Natural killer cell treated with Interleukin-12 subunit alpha and Interleukin-12 subunit beta and Interleukin-15 and Interleukin-18, amount 100 ng/mL, for 72 hours (primary cell): ENCODE data around the gene EMD. TPM values are rescaled to one million over a fixed set of nuclear protein-coding genes. Genes with fewer than 3 reads are reported as not detected.
"Not testable (repeated sequence)": the region's sequence is repeated elsewhere in the genome, so short reads cannot be mapped to it uniquely, and the experiment has no call there.

Source experiments
- ATAC-seq, 2 donors: fragments of 150-1000 bp; cut with Tn5 transposase in 1 of 2; sonication (Bioruptor Pico), chemical (Tn5 transposase) in 1 of 2; 2 replicates each; pipeline ENCODE4 v1.10.0; 2021
- DNase-seq: peaks from one replicate; pipeline ENCODE4 v3.0.0; 2022; ENCODE audit warnings: low spot score
- H3K27ac Mint-ChIP-seq, 2 donors: 1 replicate in 1 of 2; 2 replicates in 1 of 2; pipeline ENCODE4 v1.8.0; 2022; ENCODE audit warnings: mixed read lengths in 2 of 2, mild to moderate bottlenecking in 1 of 2, moderate library complexity in 1 of 2
- H3K27me3 Mint-ChIP-seq, 2 donors: 1 replicate in 1 of 2; 2 replicates in 1 of 2; pipeline ENCODE4 v1.8.0; 2022; ENCODE audit warnings: mixed read lengths in 2 of 2
- H3K36me3 Mint-ChIP-seq: one replicate; pipeline ENCODE4 v1.8.0; 2022; ENCODE audit warnings: mixed read lengths
- H3K4me1 Mint-ChIP-seq, 2 donors: 1 replicate in 1 of 2; 2 replicates in 1 of 2; pipeline ENCODE4 v1.8.0; 2022; ENCODE audit warnings: low read depth in 2 of 2, mixed read lengths in 2 of 2, mild to moderate bottlenecking in 1 of 2
- H3K4me3 Mint-ChIP-seq: one replicate; pipeline ENCODE4 v1.8.0; 2022; ENCODE audit warnings: mixed read lengths
- H3K9me3 Mint-ChIP-seq: 2 replicates; pipeline ENCODE4 v1.8.0; 2022; ENCODE audit warnings: mixed read lengths
- total RNA-seq, 2 donors: library from RNA; stranded (reverse); gene quantifications; one replicate each; pipeline ENCODE4 v1.2.3, GENCODE V29; 2022

EMD gene
- 10 to 100 TPM; 49.2 to 61.9 TPM for total RNA-seq

DNA sequence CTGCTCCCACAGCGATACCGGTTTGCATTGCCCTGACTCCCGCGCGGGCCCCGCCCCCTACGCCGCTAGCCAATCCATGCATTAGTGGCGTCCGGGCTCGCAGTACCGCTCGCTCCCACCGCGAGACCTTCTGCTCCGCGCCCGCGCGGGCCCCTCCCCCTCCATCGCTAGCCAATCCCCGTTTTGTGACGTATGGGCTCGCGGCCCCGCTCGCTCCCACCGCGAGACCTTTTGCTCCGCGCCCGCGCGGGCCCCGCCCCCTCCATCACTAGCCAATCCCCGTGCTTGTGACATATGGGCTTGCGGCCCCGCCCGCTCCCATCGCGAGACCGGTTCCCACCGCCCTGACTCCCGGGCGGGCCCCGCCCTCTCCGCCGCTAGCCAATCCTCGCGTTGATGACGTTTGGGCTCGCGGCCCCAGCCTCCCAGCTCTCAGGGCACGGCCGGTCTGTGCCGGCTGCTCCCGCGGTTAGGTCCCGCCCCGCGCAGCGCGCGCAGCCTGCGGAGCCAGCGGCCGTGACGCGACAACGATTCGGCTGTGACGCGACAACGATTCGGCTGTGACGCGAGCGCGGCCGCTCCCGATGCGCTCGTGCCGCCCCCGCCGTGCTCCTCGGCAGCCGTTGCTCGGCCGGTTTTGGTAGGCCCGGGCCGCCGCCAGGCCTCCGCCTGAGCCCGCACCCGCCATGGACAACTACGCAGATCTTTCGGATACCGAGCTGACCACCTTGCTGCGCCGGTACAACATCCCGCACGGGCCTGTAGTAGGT is at the start of gene EMD:
Gene EMD, plus strand, starts transcription at position 497 of the 770 bp plus-strand sequence. Its CDS starts 190 bp downstream, at position 687.
- DNase-seq (peak; percentile 98), ATAC-seq (peak; percentile 91 to 92)
- Mint-ChIP-seq H3K27ac (peak within 1 kb of the TSS; percentile 79 to 86), H3K4me1 (peaks cover 5 to 23% of the 10 kb centered on the region in 2 donors), H3K9me3 (no peaks in the 10 kb centered on the region), H3K27me3 (no peaks in the 10 kb centered on the region), H3K4me3 (peak within 1 kb of the TSS; percentile 83), H3K36me3 (no peaks in the 10 kb centered on the region)

DNA sequence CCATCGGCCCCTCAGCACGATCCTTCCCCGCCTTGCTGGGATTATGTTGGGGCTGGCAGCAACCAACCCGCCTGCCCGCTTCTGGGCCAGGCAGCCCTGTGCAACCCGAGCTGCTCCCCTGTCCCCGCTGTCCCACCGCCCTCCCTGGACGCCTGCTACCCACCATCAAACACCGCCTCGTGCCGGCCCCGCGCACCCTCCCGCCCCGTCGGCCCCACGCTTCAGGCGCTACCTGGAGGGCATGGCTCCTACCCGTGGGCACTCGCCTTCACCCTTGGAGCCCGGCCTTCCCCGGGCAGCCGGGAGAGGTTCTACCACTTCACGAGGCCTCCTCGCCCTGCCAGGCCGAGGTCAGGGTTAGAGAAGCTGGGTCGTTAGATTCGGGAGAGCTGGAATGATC is 46.5 kb upstream of the EMD start:
- H3K9me3 Mint-ChIP-seq, result no peaks in the 10 kb centered on the region
- no peaks in the 10 kb centered on the region for H3K36me3 Mint-ChIP-seq
- H3K27ac Mint-ChIP-seq, result no peak overlapping the region
- ATAC-seq (peak in 1 of 2 donors; percentile 28), DNase-seq (no peak)
- no peaks in the 10 kb centered on the region for H3K27me3 Mint-ChIP-seq
- H3K4me3 Mint-ChIP-seq, result no peak overlapping the region
- H3K4me1 Mint-ChIP-seq, result peaks cover 13 to 19% of the 10 kb centered on the region in 2 donors

DNA sequence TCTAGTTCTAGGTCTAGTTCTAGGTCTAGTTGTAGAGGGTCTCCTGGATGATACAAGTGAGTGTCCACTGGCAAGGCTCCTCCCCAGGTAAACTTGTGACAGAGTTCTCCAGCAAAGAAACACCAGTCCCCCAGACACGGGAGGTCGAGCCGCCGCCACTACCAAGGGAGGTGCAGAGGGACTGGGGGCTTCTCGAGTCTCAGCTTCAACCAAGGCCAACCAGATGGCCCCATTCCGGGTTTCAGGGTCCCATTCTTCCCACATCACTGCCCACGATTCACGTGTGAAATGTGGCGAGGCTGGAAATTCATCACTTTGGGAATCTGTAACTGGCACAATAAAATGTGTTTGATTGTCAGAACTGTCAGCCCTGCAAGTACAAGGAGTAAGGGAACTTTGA is 46.0 kb upstream of the EMD start:
- Mint-ChIP-seq H3K4me3 (no peak overlapping the region), H3K9me3 (no peaks in the 10 kb centered on the region), H3K27ac (no peak overlapping the region), H3K36me3 (no peaks in the 10 kb centered on the region), H3K4me1 (peaks cover 10 to 14% of the 10 kb centered on the region in 2 donors), H3K27me3 (no peaks in the 10 kb centered on the region)
- ATAC-seq, result no peak
- DNase-seq, result no peak

DNA sequence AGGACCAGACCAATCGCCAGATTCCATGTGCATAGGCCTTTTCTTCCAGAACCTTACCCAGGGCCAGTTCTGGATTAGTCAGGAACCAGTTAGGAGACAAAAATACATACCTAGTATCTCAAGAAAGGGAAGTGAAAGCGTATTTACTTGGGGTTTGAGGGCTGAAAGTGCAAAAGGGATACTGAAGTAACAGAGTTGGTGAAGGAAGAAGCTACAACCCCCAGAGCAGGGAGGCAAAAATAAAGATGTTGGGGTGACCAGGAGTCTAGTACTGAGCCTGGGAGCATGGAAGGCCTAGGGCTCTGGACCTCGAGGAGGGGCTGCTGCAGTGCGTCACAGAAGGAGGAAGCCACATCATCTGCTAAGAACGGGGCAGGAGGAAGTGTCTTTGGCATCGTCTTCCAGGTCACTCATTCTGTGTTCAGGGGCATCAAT is 45.2 kb upstream of the EMD start:
- Mint-ChIP-seq H3K27me3 (no peaks in the 10 kb centered on the region), H3K4me1 (peaks cover 10 to 14% of the 10 kb centered on the region in 2 donors), H3K9me3 (no peaks in the 10 kb centered on the region), H3K4me3 (peak overlapping the region; percentile 51), H3K36me3 (no peaks in the 10 kb centered on the region), H3K27ac (peak overlapping the region; percentile 45 to 77)
- DNase-seq (no peak), ATAC-seq (peak in 1 of 2 donors; percentile 49)

DNA sequence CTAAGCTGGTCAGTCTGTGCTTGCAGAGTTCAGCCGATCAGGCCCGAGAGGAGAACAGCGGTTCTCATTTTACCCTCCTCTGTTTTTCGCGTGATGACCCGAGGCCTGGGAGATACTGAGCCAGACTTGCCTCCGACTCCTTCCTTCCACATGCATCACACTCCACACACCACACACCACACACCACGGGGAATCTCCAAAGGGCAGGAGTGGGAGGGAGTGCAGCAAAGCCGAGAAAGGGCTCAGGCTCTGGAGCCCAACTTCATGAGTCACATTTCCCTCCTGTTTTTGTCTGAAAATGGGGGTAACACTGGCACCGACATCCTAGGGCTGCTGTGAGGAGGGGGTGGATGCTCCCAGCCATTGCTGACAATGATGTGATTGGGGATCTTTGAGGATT is 44.6 kb upstream of the EMD start:
- Mint-ChIP-seq H3K36me3 (no peaks in the 10 kb centered on the region), H3K27me3 (no peaks in the 10 kb centered on the region), H3K4me1 (peaks cover 10 to 14% of the 10 kb centered on the region in 2 donors), H3K27ac (peak overlapping the region; percentile 45 to 77), H3K9me3 (no peaks in the 10 kb centered on the region), H3K4me3 (peak overlapping the region; percentile 51)
- ATAC-seq (no peak), DNase-seq (no peak)

DNA sequence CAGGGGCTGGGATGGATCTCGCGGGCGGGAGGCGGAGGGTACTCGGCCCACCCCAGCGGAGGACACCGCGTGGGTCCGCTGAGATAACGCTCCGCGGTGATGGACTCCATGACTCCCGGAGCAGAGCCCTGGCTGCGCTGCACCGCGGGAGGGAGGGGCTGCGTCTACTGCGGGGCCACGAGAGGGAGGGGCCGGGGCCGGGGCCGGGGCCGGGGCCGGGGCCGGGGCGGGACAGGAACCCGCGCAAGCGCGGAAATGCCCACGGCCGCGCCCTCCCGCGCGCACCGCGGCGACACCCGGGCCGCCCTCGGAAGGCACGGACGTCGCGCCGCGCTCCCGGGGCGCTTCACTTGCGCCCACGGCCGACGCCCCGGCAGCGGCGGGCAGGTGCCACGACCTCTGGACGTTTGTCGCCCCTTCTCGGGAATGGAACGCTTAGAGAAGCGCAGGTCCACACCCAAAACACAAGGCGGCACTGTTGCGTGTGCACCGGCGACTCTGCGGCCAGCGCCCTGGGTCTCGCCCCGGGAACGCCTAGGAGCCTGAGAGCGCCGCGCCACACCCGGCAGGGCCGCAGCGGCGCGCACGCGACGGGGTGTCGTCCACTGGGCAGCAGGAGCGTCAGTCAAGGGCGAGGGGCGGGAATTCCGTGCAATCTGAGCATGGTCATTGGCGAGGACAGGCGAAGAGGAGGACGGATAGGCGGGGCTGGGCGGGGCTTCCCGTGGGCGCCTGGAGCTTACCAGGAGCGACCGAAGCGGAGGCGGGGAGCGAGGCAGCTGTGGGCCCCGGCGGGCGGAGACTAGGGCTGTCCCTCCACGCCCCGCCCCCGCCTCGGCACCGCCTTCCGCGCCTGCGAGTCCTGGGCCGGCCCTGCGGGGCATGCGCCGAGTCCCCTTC is 37.4 kb upstream of the EMD start:
- not testable (repeated sequence) for DNase-seq, H3K36me3 Mint-ChIP-seq, H3K4me1 Mint-ChIP-seq, H3K9me3 Mint-ChIP-seq, H3K27ac Mint-ChIP-seq, H3K27me3 Mint-ChIP-seq, H3K4me3 Mint-ChIP-seq
- peak; percentile 88 for ATAC-seq

DNA sequence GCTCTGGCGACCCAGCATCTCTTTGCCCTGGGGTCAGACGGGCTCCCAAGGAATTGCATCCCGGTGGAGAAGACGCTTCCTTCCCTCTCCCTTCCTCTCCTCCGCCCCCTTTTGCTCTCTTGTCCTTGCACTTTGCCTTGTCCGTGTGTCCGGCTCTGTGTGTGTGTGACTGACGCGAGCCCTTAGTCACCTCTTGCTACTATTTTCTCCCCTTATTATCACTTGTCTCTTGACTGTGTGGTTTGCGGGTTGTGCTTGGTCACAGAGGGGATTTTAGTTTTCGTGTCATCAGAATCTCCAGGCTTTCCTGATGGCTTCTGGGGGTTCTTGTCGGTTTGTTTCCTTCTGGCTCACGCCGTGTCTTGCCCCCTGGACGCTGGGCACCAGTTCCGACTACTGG is 36.0 kb upstream of the EMD start:
- not testable (repeated sequence) for H3K4me3 Mint-ChIP-seq, DNase-seq, H3K4me1 Mint-ChIP-seq, H3K9me3 Mint-ChIP-seq, H3K36me3 Mint-ChIP-seq, H3K27ac Mint-ChIP-seq, H3K27me3 Mint-ChIP-seq
- peak; percentile 46 to 67 for ATAC-seq

DNA sequence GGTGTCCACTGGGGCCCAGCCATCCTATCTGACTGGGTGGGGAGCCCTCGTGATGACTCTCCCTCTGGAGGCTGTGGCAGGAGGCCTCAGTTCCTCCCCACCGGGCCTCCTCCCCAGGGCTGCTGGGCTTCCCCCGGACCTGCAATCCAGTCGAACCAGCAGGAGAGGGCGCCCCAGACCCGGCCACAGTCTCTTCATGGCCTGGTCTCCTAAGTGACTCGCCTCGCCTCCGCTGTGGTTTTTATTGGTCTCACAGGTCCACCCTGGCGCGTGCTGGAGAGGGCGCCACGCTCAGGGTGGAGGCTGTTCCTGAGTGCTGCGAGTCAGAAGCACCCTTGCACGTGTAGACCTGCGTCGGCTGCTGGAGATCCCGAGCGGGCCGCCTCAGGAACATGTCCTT is 35.5 kb upstream of the EMD start:
- H3K27ac Mint-ChIP-seq, H3K27me3 Mint-ChIP-seq, H3K36me3 Mint-ChIP-seq, DNase-seq, H3K4me3 Mint-ChIP-seq, H3K9me3 Mint-ChIP-seq: not testable (repeated sequence)
- ATAC-seq, result peak; percentile 59 to 69
- peaks cover 12 to 13% of the 10 kb centered on the region in 2 donors for H3K4me1 Mint-ChIP-seq

DNA sequence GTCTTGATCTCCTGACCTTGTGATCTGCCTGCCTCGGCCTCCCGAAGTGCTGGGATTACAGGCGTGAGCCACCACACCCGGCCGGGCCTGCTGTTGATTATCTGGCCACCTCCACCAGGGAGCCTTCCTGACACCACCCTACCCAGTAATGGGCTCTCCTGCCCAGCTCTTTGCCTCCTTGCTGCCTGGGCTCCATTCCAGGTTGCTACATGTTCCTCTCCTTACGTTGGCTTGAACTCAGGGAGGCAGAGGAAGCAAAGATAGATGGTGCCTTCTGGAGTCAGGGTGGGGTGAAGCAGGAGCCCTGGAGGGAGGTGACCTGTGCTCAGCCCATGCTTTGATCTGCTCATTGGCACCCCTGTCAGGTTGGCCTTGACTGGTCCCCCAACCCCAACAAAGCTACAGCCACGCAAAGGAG is 31.0 kb upstream of the EMD start:
- Mint-ChIP-seq H3K27ac (peak overlapping the region in 1 of 2 donors; percentile 51), H3K4me1 (peaks cover 13 to 33% of the 10 kb centered on the region in 2 donors), H3K36me3 (no peaks in the 10 kb centered on the region), H3K4me3 (no peak overlapping the region), H3K27me3 (no peaks in the 10 kb centered on the region), H3K9me3 (no peaks in the 10 kb centered on the region)
- DNase-seq (no peak), ATAC-seq (no peak)

DNA sequence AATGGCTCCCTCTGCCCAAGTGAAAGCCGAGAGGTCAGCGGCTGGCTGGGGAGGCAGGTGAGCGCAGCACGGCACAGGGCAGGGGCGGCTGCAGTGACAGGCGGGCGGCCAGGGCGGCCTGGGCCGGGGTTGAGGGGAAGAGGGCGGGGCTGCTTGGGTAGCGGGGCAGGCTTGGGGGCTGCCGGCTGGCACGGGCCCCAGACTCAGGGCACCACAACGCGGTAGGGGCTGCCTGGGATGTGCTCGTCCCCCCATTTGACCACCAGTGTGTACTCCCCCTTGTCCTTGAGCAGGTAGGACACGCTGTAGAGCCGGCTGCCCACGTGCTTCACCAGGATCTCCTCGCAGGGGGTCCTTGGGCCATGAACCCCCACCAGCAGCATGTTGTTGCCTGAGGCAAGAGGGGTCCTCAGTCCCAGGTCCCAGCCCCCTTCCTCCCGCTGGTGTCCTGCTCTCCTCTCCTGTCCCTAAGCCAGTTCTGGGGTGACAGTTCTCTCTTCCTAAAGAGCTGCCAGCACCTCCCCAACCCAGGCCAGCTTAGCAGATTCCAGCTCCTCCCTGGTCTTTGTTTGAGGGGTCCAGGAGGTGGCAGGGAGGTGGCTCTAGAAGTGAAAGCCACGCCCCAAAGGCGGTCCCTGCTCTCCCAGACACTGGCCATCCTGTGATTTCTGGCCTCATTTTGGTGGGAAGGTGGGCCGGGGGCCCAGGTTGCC is 30.3 kb upstream of the EMD start:
- Mint-ChIP-seq H3K36me3 (no peaks in the 10 kb centered on the region), H3K9me3 (no peaks in the 10 kb centered on the region), H3K27me3 (no peaks in the 10 kb centered on the region), H3K27ac (no peak overlapping the region), H3K4me3 (no peak overlapping the region), H3K4me1 (peaks cover 13 to 33% of the 10 kb centered on the region in 2 donors)
- no peak for DNase-seq
- no peak for ATAC-seq

DNA sequence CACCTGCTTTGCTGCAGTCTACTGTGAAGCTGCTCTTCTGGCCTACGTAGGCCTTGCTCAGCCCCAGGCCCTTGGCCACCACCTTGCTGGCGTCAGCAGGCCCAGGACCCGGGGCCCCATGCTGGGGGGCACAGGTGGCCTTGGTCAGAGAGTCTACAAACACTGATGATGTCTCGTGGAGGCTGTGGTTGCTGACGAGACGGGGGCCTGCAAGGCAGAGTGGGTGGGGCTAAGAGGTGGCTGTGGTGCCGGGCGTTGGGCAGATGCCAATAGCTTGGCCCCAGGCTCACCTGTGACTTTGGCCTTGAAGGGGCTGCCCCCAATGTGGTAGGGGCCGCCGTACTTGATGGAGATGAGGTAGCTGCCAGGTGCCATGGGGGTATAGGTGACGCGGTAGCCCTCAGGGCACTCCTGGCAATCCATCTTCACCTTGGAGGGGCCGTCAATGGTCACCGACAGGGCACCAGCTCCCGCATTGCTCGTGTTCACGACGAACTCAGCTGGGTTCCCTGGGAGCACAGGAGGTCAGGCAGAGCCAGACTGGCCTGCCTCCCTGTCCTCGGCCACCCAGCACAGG is 29.6 kb upstream of the EMD start:
- Mint-ChIP-seq H3K9me3 (no peaks in the 10 kb centered on the region), H3K27me3 (no peaks in the 10 kb centered on the region), H3K4me3 (no peak overlapping the region), H3K27ac (no peak overlapping the region), H3K4me1 (peaks cover 13 to 38% of the 10 kb centered on the region in 2 donors), H3K36me3 (no peaks in the 10 kb centered on the region)
- peak; percentile 58 for DNase-seq
- ATAC-seq, result no peak

DNA sequence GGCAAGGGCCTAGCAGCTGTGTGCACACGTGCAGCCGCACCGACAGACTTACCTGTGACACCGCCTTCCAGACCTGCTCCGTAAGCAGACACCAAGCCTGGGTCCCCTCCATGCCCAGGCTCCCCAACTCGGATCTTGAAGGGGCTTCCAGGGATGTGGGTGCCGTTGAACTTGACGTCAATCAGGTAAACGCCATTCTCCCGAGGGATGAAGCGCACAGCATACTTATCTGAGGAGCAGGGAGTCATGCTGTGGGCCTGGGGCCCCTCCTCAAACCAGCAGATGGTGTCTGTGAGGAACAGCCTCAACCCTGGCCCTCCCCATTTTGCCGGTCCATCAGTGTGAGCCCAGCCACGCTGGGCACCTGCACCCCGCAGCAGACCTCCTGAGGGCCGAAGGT is 29.1 kb upstream of the EMD start:
- H3K27me3 Mint-ChIP-seq, result no peaks in the 10 kb centered on the region
- H3K4me3 Mint-ChIP-seq, result no peak overlapping the region
- H3K36me3 Mint-ChIP-seq, result no peaks in the 10 kb centered on the region
- DNase-seq (no peak), ATAC-seq (no peak)
- H3K4me1 Mint-ChIP-seq, result peaks cover 13 to 38% of the 10 kb centered on the region in 2 donors
- no peak overlapping the region for H3K27ac Mint-ChIP-seq
- H3K9me3 Mint-ChIP-seq, result no peaks in the 10 kb centered on the region

DNA sequence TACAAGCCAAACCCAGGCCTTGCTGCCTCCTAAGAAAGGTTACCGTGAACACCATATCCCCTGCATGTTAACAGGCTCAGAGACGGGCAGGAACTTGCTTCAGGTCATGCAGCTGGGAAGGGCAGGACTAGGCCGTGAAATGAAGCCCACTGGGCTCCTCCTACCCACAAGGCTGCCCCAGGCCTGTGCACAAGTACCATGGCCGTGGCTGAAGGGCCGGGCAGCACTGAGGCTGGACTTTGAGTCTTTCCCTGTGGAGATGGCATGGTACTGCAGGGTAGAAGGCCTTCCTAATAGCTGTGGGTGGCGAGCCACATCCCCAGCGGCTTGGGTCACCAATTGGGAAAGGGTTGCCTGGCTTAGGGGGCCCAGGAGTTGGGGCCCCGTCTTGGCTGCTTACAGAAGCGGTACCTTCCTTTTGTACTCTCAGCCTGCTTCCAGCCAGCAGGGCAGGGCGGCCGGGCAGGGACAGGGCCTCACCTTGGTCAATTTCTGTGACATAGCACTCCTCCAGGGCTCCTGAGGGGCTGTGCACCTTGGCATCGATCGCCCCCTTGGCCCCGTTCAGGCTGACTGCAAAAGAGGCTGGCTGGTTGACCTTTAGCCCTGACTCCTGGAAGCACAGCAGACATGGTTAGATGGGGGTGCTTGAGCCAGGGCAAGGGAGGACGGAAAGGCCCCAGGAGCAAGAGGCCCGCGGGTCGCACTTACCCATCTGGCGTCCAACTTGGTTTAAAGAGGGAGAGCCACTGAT is 28.5 kb upstream of the EMD start:
- Mint-ChIP-seq H3K4me1 (peaks cover 13 to 38% of the 10 kb centered on the region in 2 donors), H3K36me3 (no peaks in the 10 kb centered on the region)
- DNase-seq, result peak; percentile 57

More for the DNA sequence above, 28.5 kb upstream of the EMD start:
- ATAC-seq, result no peak
- Mint-ChIP-seq H3K27ac (no peak overlapping the region), H3K27me3 (no peaks in the 10 kb centered on the region), H3K9me3 (no peaks in the 10 kb centered on the region), H3K4me3 (no peak overlapping the region)
